Measurements from ENCODE around the gene VSTM2A.

Gene VSTM2A

DNA sequence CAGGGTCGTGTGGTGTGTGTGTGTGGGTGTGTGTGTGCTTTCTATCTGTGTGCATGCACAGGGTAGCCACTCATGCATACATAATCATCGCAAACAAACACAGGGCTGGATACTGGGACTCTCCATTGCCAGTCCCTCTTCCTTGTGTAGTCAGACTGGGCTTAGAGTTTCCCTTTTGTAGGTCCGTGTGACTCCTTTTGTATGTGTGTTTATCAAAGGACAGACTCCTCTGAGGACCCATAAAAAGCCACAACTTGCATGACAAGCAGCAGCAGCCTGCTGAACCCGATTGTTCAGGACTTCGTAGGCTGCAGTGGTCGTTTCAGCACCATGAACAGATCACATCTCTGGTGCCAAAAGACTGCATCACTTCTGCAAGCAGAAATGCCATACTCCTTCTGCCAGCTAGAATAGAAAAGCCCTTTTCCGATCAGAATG lies 895 bp downstream of the VSTM2A start:
- TF ChIP-seq SPI1 (IDR thresholded peaks at IDR 0.05; ENCODE audit: borderline replicate concordance, low read depth), result no peak
- TF ChIP-seq, protein P1, sequence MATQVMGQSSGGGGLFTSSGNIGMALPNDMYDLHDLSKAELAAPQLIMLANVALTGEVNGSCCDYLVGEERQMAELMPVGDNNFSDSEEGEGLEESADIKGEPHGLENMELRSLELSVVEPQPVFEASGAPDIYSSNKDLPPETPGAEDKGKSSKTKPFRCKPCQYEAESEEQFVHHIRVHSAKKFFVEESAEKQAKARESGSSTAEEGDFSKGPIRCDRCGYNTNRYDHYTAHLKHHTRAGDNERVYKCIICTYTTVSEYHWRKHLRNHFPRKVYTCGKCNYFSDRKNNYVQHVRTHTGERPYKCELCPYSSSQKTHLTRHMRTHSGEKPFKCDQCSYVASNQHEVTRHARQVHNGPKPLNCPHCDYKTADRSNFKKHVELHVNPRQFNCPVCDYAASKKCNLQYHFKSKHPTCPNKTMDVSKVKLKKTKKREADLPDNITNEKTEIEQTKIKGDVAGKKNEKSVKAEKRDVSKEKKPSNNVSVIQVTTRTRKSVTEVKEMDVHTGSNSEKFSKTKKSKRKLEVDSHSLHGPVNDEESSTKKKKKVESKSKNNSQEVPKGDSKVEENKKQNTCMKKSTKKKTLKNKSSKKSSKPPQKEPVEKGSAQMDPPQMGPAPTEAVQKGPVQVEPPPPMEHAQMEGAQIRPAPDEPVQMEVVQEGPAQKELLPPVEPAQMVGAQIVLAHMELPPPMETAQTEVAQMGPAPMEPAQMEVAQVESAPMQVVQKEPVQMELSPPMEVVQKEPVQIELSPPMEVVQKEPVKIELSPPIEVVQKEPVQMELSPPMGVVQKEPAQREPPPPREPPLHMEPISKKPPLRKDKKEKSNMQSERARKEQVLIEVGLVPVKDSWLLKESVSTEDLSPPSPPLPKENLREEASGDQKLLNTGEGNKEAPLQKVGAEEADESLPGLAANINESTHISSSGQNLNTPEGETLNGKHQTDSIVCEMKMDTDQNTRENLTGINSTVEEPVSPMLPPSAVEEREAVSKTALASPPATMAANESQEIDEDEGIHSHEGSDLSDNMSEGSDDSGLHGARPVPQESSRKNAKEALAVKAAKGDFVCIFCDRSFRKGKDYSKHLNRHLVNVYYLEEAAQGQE (IDR thresholded peaks at IDR 0.05; ENCODE audit: insufficient replicate concordance, low read depth), result peak; percentile 80
- DNase-seq (ENCODE audit: low read depth in 1 of 2, low spot score in 1 of 2), result no peak
- H3K27me3 ChIP-seq (ENCODE audit: insufficient read depth, poor library complexity, severe bottlenecking), result peaks cover 40% of the 10 kb centered on the region
- H3K4me3 ChIP-seq (replicated peaks; ENCODE audit: insufficient read depth, low read length), result no peak overlapping the region
- no peak overlapping the region for H3K27ac ChIP-seq (replicated peaks)

DNA sequence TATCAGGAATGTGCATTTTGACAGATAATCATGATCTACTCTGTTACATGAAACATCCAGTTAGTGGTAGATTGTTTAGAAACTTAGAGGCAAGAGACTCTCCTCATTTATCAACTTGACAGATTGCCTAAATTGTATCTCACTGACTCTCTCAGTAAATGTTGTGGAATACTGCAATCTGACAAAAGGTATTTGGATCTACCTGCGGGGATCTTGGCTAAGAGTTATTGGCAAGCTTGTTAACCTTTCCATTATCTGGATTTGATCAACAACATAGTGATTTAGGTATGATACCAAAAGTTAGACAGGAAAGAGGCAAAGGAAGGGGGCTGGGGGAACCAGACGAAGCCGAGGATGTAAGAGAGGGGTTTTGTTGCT lies 2.0 kb downstream of the VSTM2A start:
- no peak for DNase-seq (ENCODE audit: low read depth in 1 of 2, low spot score in 1 of 2)
- no peak overlapping the region for H3K27ac ChIP-seq (replicated peaks)
- H3K27me3 ChIP-seq (ENCODE audit: insufficient read depth, poor library complexity, severe bottlenecking), result peaks cover 41% of the 10 kb centered on the region
- TF ChIP-seq, protein P1 (IDR thresholded peaks at IDR 0.05; ENCODE audit: insufficient replicate concordance, low read depth), result no peak
- TF ChIP-seq POLR2AphosphoS5 (IDR thresholded peaks at IDR 0.05; ENCODE audit: low read depth), result no peak
- TF ChIP-seq SPI1 (IDR thresholded peaks at IDR 0.05; ENCODE audit: borderline replicate concordance, low read depth), result no peak
- TF ChIP-seq, protein P2, sequence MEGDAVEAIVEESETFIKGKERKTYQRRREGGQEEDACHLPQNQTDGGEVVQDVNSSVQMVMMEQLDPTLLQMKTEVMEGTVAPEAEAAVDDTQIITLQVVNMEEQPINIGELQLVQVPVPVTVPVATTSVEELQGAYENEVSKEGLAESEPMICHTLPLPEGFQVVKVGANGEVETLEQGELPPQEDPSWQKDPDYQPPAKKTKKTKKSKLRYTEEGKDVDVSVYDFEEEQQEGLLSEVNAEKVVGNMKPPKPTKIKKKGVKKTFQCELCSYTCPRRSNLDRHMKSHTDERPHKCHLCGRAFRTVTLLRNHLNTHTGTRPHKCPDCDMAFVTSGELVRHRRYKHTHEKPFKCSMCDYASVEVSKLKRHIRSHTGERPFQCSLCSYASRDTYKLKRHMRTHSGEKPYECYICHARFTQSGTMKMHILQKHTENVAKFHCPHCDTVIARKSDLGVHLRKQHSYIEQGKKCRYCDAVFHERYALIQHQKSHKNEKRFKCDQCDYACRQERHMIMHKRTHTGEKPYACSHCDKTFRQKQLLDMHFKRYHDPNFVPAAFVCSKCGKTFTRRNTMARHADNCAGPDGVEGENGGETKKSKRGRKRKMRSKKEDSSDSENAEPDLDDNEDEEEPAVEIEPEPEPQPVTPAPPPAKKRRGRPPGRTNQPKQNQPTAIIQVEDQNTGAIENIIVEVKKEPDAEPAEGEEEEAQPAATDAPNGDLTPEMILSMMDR (IDR thresholded peaks at IDR 0.05; ENCODE audit: insufficient read depth, low read length), result no peak
- no peak for TF ChIP-seq GABPA (IDR thresholded peaks at IDR 0.05; ENCODE audit: low read depth)
- no peak overlapping the region for H3K4me3 ChIP-seq (replicated peaks; ENCODE audit: insufficient read depth, low read length)

DNA sequence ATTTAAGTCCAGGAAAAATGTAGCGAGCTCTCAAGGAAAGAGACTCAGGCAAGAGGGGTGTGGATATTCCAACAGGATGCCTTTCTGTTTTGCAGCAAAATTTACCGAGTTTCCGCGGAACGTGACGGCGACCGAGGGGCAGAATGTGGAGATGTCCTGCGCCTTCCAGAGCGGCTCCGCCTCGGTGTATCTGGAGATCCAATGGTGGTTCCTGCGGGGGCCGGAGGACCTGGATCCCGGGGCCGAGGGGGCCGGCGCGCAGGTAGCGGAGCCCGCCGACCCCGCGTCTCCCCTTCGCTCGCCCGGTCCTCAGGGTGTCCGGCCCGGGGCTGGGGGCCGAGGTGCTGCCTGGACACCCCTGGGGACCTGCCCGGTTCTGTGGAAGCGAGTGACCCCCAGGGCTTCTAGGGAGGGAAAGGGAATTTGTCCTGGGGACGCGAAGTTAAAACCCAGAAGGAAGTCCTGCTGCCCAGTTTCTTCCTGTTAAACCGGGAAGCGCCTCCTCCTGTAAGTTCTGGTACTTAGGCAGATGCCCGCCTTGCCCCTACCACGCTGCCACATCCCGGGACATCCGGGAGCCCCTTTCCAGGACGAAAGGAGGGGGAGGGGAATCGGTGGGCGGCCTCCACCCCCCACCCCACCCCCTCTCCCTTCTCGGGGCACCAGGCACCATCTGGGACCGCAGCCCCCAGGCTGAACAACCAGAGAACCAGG lies 2.5 kb downstream of the VSTM2A start:
- Histone ChIP-seq H3K4me3 (replicated peaks; ENCODE audit: insufficient read depth, low read length) (no peak overlapping the region), H3K27ac (replicated peaks) (no peak overlapping the region), H3K27me3 (ENCODE audit: insufficient read depth, poor library complexity, severe bottlenecking) (peaks cover 41% of the 10 kb centered on the region)
- DNase-seq (ENCODE audit: low read depth in 1 of 2, low spot score in 1 of 2), result no peak
- TF ChIP-seq POLR2AphosphoS5 (IDR thresholded peaks at IDR 0.05; ENCODE audit: low read depth) (no peak), SPI1 (IDR thresholded peaks at IDR 0.05; ENCODE audit: borderline replicate concordance, low read depth) (no peak), GABPA (IDR thresholded peaks at IDR 0.05; ENCODE audit: low read depth) (no peak)
- TF ChIP-seq, protein P2 (IDR thresholded peaks at IDR 0.05; ENCODE audit: insufficient read depth, low read length), result no peak
- TF ChIP-seq, protein P1 (IDR thresholded peaks at IDR 0.05; ENCODE audit: insufficient replicate concordance, low read depth), result no peak
